T-helper 1 cell treated with Interleukin-12 subunit alpha and Interleukin-12 subunit beta and Interleukin-4 antibody, amounts not matched to agents 30 ng/mL and 1 ng/mL, for 36 hours (primary cell): Measurements from ENCODE around the gene ATP6V0B. TPM values are rescaled to one million over a fixed set of nuclear protein-coding genes. Genes with fewer than 3 reads are reported as not detected.

ENCODE experiments used
- intact Hi-C: fragments of 100-400 bp; cut with micrococcal nuclease; formaldehyde crosslinking; loops from one replicate; pipeline ENCODE4 v1.15.1; 2024
- total RNA-seq: library from RNA; stranded (reverse); gene quantifications from 2 replicates; pipeline ENCODE4 v1.2.3, GENCODE V29; 2022

Gene ATP6V0B
- total RNA-seq, 1 donor from 2014 or later = 160 TPM

- intact Hi-C loops = no loop called here
Observed at GRCh38 chr1:44024031-44024902, 49.5 kb downstream of the ATP6V0B start.

- intact Hi-C loops = no loop called here
Observed at GRCh38 chr1:44024903-44025525, 50.3 kb downstream of the ATP6V0B start.

GRCh38 chr1:44025816-44026215 is 51.1 kb downstream of the ATP6V0B start:
- intact Hi-C loops = no loop called here

GRCh38 chr1:44027320-44027719 is 52.6 kb downstream of the ATP6V0B start:
- intact Hi-C loops = no loop called here

Other genes starting within 250 kb of the ATP6V0B start
- 0.32 and 0.85 TPM in 2 replicates for gene ARTN, start 41.2 kb upstream of the ATP6V0B start, total RNA-seq
- 31.4 and 32.2 TPM in 2 replicates for gene IPO13, start 28.0 kb upstream of the ATP6V0B start, total RNA-seq
- 40.4 and 41.2 TPM in 2 replicates for gene DPH2, start 5.0 kb upstream of the ATP6V0B start, total RNA-seq
- gene B4GALT2, start 4.2 kb downstream of the ATP6V0B start, total RNA-seq = 14.9 and 16.1 TPM in 2 replicates
- 1.8 and 1.9 TPM in 2 replicates for gene CCDC24, start 16.6 kb downstream of the ATP6V0B start, total RNA-seq
- 4.0 and 4.9 TPM in 2 replicates for gene SLC6A9, start 56.5 kb downstream of the ATP6V0B start, total RNA-seq
- not detected in 2 replicates for gene KLF17, start 143.9 kb downstream of the ATP6V0B start, total RNA-seq
- gene KLF18, start 166.7 kb downstream of the ATP6V0B start, total RNA-seq = not detected in 2 replicates
- gene DMAP1, start 238.5 kb downstream of the ATP6V0B start, total RNA-seq = 52.4 and 53.6 TPM in 2 replicates